HCT116 (cell line): ENCODE measurements around the gene RNF32. TPM values are rescaled to one million over a fixed set of nuclear protein-coding genes. Genes with fewer than 3 reads are reported as not detected.

Source experiments
- ATAC-seq: fragments of 200-7000 bp; cut with Tn5 transposase; 2 replicates; pipeline ENCODE4 v1.9.1; 2020; ENCODE audit warnings: mild to moderate bottlenecking, moderate library complexity
- BruUV-seq: library from RNA; stranded (reverse); fragments of 400-500 nt; replicated peaks from 2 replicates; lab custom pipeline; 2021; lab: Mats Ljungman, UMichigan
- CTCF ChIA-PET: fragments of 300-600 bp; sonication (Branson Sonifier 250); formaldehyde crosslinking; loops from one replicate; lab custom pipeline; 2021; ENCODE audit warnings: antibody characterized with exemption; lab: Charles Lee
- POLR2A ChIA-PET: fragments of 300-600, 350-600 bp; sonication (Branson Sonifier 250); formaldehyde crosslinking; loops from one replicate; lab custom pipeline; 2021; ENCODE audit warnings: antibody characterized with exemption; lab: Charles Lee
- RAD21 ChIA-PET, 2 experiments: fragments of 300-600 bp; sonication (Branson Sonifier 250); formaldehyde crosslinking; loops; one replicate each; lab custom pipeline; 2023; ENCODE audit warnings: low total read pairs in 2 of 2; ENCODE audit not compliant: uncharacterized antibody in 2 of 2, unreplicated experiment in 2 of 2, low non-redundant PET in 1 of 2; lab: Charles Lee
- DNase-seq: peaks from one replicate; pipeline ENCODE4 v3.0.0-alpha.2; 2010; ENCODE audit warnings: low read depth, low spot score
- H2AFZ ChIP-seq: fragments of 200-600 bp; shearing (Covaris generic), sonication (generic); 2 replicates; pipeline ENCODE4 v1.6.1; 2017; ENCODE audit warnings: low read depth, mixed run types, mixed read lengths, antibody characterized with exemption, low read length; ENCODE audit not compliant: poor library complexity, severe bottlenecking
- H3K27ac ChIP-seq: 2 replicates; pipeline ENCODE4 v1.5.1; 2012; ENCODE audit warnings: low read depth, low read length
- H3K27me3 ChIP-seq: fragments of 200-600 bp; sonication (generic); 2 replicates; pipeline ENCODE4 v1.6.1; 2016; ENCODE audit warnings: mixed run types, low read length, mixed read lengths; ENCODE audit not compliant: insufficient read depth
- H3K36me3 ChIP-seq, 2 experiments: fragments of 200-500 bp in 1 of 2; fragments of 200-600 bp in 1 of 2; sonication (Bioruptor generic) in 1 of 2; sonication (generic) in 1 of 2; 2 replicates each; pipeline versions ENCODE4 v1.5.1 to v1.6.1; 2014 to 2016; ENCODE audit warnings: low read length in 2 of 2, inconsistent platforms in 1 of 2, mixed read lengths in 1 of 2, mixed run types in 1 of 2; ENCODE audit not compliant: insufficient read depth in 2 of 2, control insufficient read depth in 1 of 2
- H3K4me1 ChIP-seq, 2 experiments: fragments of 200-600 bp in 1 of 2; sonication (generic) in 1 of 2; 2 replicates each; pipeline versions ENCODE4 v1.5.1 to v1.6.1; 2012 to 2017; ENCODE audit warnings: low read length in 2 of 2, inconsistent platforms in 1 of 2, mild to moderate bottlenecking in 1 of 2, mixed read lengths in 1 of 2, mixed run types in 1 of 2, moderate library complexity in 1 of 2; ENCODE audit not compliant: insufficient read depth in 2 of 2, control insufficient read depth in 1 of 2
- H3K4me2 ChIP-seq: fragments of 200-600 bp; sonication (generic); 2 replicates; pipeline ENCODE4 v1.6.1; 2017; ENCODE audit warnings: mixed run types, low read length, mixed read lengths
- H3K4me3 ChIP-seq, 2 experiments: fragments of 200-600 bp in 1 of 2; sonication (generic) in 1 of 2; replicated peaks in 1 of 2; 2 replicates each; pipeline ENCODE4 v1.5.1; 2011 to 2016; ENCODE audit warnings: low read length in 2 of 2, control low read depth in 1 of 2, low read depth in 1 of 2, mild to moderate bottlenecking in 1 of 2, mixed read lengths in 1 of 2, mixed run types in 1 of 2
- H3K79me2 ChIP-seq: fragments of 200-600 bp; sonication (generic); 2 replicates; pipeline ENCODE4 v1.6.1; 2017; ENCODE audit warnings: mild to moderate bottlenecking, mixed run types, low read length, moderate library complexity, mixed read lengths; ENCODE audit not compliant: insufficient read depth
- H3K9ac ChIP-seq: fragments of 200-600 bp; sonication (generic); 2 replicates; pipeline ENCODE4 v1.6.1; 2016; ENCODE audit warnings: low read length, mixed read lengths
- H3K9me2 ChIP-seq: fragments of 200-600 bp; sonication (generic), shearing (Covaris generic); 2 replicates; pipeline ENCODE4 v1.6.1; 2017; ENCODE audit warnings: mixed run types, mild to moderate bottlenecking, moderate library complexity; ENCODE audit not compliant: insufficient read depth
- H3K9me3 ChIP-seq, 2 experiments: fragments of 200-500 bp in 1 of 2; fragments of 200-600 bp in 1 of 2; sonication (Bioruptor generic) in 1 of 2; sonication (generic) in 1 of 2; 2 replicates each; pipeline ENCODE4 v1.6.1; 2014 to 2017; ENCODE audit warnings: low read length in 2 of 2, mixed read lengths in 2 of 2, inconsistent platforms in 1 of 2, low read depth in 1 of 2, mild to moderate bottlenecking in 1 of 2, mixed run types in 1 of 2, moderate library complexity in 1 of 2; ENCODE audit not compliant: control insufficient read depth in 1 of 2, insufficient read depth in 1 of 2
- H4K20me1 ChIP-seq: fragments of 200-600 bp; sonication (generic), shearing (Covaris generic); 2 replicates; pipeline ENCODE4 v1.6.1; 2017; ENCODE audit warnings: mixed run types, mild to moderate bottlenecking, moderate library complexity; ENCODE audit not compliant: insufficient read depth
- CBX3 ChIP-seq: IDR thresholded peaks from 2 replicates; pipeline ENCODE4 v1.6.1; 2012; ENCODE audit warnings: low read depth
- EGR1 ChIP-seq: IDR thresholded peaks from 2 replicates; pipeline ENCODE4 v1.6.1; 2012; ENCODE audit warnings: low read depth
- EZH2 ChIP-seq: fragments of 200-600 bp; sonication (generic); IDR thresholded peaks from 2 replicates; pipeline ENCODE4 v1.6.1; 2017; ENCODE audit warnings: antibody characterized with exemption, mixed run types
- RAD21 ChIP-seq: IDR thresholded peaks from 2 replicates; pipeline ENCODE4 v1.6.1; 2012; ENCODE audit warnings: low read depth, mild to moderate bottlenecking
- SIN3A ChIP-seq: IDR thresholded peaks from 2 replicates; pipeline ENCODE4 v1.6.1; 2012; ENCODE audit warnings: low read depth
- TCF7L2 ChIP-seq: IDR thresholded peaks from 2 replicates; pipeline ENCODE4 v1.7.0; 2011; ENCODE audit warnings: borderline replicate concordance, inconsistent platforms; ENCODE audit not compliant: insufficient read depth, insufficient read length; ENCODE audit errors: extremely low read depth
- intact Hi-C: fragments of 100-400 bp; cut with micrococcal nuclease; formaldehyde crosslinking; loops from 2 replicates; pipeline ENCODE4 v1.10.0; 2022
- total RNA-seq: library from RNA; stranded (reverse); gene quantifications from one replicate; pipeline ENCODE4 v1.2.1, GENCODE V29; 2021; ENCODE audit not compliant: unreplicated experiment
- TF ChIP-seq, protein P1 (sequence below): IDR thresholded peaks from 2 replicates; pipeline ENCODE4 v1.6.1; 2012
- TF ChIP-seq, protein P2 (sequence below): IDR thresholded peaks from 2 replicates; pipeline ENCODE4 v1.6.1; 2011; ENCODE audit warnings: mild to moderate bottlenecking, low read length, moderate library complexity; ENCODE audit not compliant: insufficient replicate concordance; ENCODE audit errors: extremely low read depth

The RNF32 gene
- total RNA-seq, 1 experiment from 2014 or later = 3.4 TPM

- TF ChIP-seq EGR1 (no peak), CBX3 (no peak), TCF7L2 (no peak), SIN3A (no peak), RAD21 (no peak), EZH2 (no peak)
- TF ChIP-seq, protein P1, sequence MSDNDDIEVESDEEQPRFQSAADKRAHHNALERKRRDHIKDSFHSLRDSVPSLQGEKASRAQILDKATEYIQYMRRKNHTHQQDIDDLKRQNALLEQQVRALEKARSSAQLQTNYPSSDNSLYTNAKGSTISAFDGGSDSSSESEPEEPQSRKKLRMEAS = no peak
- TF ChIP-seq, protein P2, sequence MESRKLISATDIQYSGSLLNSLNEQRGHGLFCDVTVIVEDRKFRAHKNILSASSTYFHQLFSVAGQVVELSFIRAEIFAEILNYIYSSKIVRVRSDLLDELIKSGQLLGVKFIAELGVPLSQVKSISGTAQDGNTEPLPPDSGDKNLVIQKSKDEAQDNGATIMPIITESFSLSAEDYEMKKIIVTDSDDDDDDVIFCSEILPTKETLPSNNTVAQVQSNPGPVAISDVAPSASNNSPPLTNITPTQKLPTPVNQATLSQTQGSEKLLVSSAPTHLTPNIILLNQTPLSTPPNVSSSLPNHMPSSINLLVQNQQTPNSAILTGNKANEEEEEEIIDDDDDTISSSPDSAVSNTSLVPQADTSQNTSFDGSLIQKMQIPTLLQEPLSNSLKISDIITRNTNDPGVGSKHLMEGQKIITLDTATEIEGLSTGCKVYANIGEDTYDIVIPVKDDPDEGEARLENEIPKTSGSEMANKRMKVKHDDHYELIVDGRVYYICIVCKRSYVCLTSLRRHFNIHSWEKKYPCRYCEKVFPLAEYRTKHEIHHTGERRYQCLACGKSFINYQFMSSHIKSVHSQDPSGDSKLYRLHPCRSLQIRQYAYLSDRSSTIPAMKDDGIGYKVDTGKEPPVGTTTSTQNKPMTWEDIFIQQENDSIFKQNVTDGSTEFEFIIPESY = no peak
- Histone ChIP-seq H2AFZ (no peak overlapping the region), H3K9me3 (no peaks in the 10 kb centered on the region), H3K36me3 (no peaks in the 10 kb centered on the region), H3K27ac (no peak overlapping the region), H3K9me2 (no peaks in the 10 kb centered on the region), H3K9ac (no peak overlapping the region), H3K79me2 (no peaks in the 10 kb centered on the region), H3K4me3 (no peak overlapping the region), H3K4me1 (no peaks in the 10 kb centered on the region), H3K27me3 (no peaks in the 10 kb centered on the region), H3K4me2 (no peak overlapping the region), H4K20me1 (no peaks in the 10 kb centered on the region)
- POLR2A ChIA-PET = no interaction called here
- intact Hi-C loops = no loop called here
- no TSS peak for BruUV-seq
- no peak for ATAC-seq
- CTCF ChIA-PET = no interaction called here
- RAD21 ChIA-PET = no interaction called here
- DNase-seq = no peak
Observed at GRCh38 chr7:156617215-156617614, 23.4 kb upstream of the RNF32 start.
